ENCODE data around the gene TJP3. TPM values are rescaled to one million over a fixed set of nuclear protein-coding genes. Genes with fewer than 3 reads are reported as not detected.
A peak's percentile ranks its signal among the peaks of the same experiment; 100 is the strongest.

TJP3 gene
- total and polyA plus RNA-seq, 10 of the 15 experiments (the other 5 are each of a cell fraction or from before 2014, with no cell fraction given) = 0.04 to 1.2 (median 0.29) TPM; not detected in 6

DNA sequence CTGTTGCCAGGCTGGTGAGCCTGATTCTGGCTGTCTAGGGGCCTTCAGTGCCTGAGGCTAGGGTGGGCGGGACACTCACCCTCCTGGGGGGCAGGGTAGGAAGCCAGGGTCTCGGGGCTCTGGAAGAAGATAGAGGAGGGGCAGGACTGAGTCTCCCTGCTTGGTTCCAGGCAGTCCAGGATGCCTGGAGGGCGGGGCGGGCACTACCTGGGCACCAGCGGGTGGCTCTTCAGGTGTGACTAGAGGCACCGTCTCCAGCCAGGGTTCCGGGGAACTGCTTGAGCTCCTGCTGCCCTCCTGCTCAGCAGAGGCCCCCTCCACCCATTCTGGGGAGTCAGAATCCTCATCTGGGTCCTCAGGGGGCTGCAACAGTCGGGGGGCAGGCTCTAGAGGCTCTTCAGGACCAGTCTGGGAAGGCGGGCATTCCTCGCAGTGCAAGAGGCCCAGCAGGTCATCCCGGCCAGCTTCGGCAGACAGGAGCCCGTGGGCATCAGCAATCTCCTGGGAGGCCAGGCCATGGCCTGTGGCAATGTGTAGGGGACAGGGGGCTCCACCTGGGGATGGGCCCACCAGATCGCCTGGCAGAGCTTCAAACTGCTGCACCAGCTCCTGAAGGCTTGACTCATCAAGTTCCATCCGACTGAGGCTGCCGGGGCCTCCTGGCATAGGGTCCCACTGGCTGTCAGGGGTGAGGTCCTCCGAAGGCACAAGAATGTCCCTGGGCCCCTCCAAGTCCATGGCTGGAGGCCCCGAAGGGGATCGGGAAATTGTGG is 51.5 kb downstream of the TJP3 start:
- Histone ChIP-seq H3K79me2 (ENCODE audit: control insufficient read depth, insufficient read depth, low read length) (peaks cover 25% of the 10 kb centered on the region), H3K4me2 (ENCODE audit: control insufficient read depth, insufficient read depth) (peak overlapping the region; percentile 31), H3K27ac (ENCODE audit: control insufficient read depth, insufficient read depth) (no peak overlapping the region), H3K9me3 (replicated peaks; ENCODE audit: control insufficient read depth, insufficient read depth, low read length) (no peaks in the 10 kb centered on the region), H4K20me1 (ENCODE audit: control insufficient read depth, insufficient read depth) (no peaks in the 10 kb centered on the region), H3K36me3 (ENCODE audit: control insufficient read depth in 2 of 2, insufficient read depth in 2 of 2, low read length in 1 of 2) (no peaks in the 10 kb centered on the region; a peak in 3 of 4 replicates), H3K9ac (ENCODE audit: control insufficient read depth, insufficient read depth, low read length) (no peak overlapping the region), H2AFZ (ENCODE audit: control insufficient read depth, low read depth, low read length) (no peak overlapping the region), H3K4me1 (ENCODE audit: control insufficient read depth, insufficient read depth, low read length) (peaks cover 4% of the 10 kb centered on the region; the same call in 1 of the 2 replicates), H3K4me3 (no peak overlapping the region), H3K27me3 (replicated peaks in 1 of 2; ENCODE audit: control insufficient read depth in 2 of 2, insufficient read depth in 2 of 2, low read length in 1 of 2) (no peaks in the 10 kb centered on the region)
- CTCF ChIA-PET = no interaction called here
- TF ChIP-seq STAT3 (IDR thresholded peaks at IDR 0.05; ENCODE audit: low read depth, low read length) = no peak
- no peak for TF ChIP-seq RBBP5 (conservative IDR thresholded peaks at IDR 0.05)
- TF ChIP-seq, protein P1, sequence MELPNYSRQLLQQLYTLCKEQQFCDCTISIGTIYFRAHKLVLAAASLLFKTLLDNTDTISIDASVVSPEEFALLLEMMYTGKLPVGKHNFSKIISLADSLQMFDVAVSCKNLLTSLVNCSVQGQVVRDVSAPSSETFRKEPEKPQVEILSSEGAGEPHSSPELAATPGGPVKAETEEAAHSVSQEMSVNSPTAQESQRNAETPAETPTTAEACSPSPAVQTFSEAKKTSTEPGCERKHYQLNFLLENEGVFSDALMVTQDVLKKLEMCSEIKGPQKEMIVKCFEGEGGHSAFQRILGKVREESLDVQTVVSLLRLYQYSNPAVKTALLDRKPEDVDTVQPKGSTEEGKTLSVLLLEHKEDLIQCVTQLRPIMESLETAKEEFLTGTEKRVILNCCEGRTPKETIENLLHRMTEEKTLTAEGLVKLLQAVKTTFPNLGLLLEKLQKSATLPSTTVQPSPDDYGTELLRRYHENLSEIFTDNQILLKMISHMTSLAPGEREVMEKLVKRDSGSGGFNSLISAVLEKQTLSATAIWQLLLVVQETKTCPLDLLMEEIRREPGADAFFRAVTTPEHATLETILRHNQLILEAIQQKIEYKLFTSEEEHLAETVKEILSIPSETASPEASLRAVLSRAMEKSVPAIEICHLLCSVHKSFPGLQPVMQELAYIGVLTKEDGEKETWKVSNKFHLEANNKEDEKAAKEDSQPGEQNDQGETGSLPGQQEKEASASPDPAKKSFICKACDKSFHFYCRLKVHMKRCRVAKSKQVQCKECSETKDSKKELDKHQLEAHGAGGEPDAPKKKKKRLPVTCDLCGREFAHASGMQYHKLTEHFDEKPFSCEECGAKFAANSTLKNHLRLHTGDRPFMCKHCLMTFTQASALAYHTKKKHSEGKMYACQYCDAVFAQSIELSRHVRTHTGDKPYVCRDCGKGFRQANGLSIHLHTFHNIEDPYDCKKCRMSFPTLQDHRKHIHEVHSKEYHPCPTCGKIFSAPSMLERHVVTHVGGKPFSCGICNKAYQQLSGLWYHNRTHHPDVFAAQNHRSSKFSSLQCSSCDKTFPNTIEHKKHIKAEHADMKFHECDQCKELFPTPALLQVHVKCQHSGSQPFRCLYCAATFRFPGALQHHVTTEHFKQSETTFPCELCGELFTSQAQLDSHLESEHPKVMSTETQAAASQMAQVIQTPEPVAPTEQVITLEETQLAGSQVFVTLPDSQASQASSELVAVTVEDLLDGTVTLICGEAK (IDR thresholded peaks at IDR 0.05; ENCODE audit: borderline replicate concordance) = no peak
- TF ChIP-seq PML (IDR thresholded peaks at IDR 0.05; ENCODE audit: low read length) = no peak
- TF ChIP-seq, protein P2, sequence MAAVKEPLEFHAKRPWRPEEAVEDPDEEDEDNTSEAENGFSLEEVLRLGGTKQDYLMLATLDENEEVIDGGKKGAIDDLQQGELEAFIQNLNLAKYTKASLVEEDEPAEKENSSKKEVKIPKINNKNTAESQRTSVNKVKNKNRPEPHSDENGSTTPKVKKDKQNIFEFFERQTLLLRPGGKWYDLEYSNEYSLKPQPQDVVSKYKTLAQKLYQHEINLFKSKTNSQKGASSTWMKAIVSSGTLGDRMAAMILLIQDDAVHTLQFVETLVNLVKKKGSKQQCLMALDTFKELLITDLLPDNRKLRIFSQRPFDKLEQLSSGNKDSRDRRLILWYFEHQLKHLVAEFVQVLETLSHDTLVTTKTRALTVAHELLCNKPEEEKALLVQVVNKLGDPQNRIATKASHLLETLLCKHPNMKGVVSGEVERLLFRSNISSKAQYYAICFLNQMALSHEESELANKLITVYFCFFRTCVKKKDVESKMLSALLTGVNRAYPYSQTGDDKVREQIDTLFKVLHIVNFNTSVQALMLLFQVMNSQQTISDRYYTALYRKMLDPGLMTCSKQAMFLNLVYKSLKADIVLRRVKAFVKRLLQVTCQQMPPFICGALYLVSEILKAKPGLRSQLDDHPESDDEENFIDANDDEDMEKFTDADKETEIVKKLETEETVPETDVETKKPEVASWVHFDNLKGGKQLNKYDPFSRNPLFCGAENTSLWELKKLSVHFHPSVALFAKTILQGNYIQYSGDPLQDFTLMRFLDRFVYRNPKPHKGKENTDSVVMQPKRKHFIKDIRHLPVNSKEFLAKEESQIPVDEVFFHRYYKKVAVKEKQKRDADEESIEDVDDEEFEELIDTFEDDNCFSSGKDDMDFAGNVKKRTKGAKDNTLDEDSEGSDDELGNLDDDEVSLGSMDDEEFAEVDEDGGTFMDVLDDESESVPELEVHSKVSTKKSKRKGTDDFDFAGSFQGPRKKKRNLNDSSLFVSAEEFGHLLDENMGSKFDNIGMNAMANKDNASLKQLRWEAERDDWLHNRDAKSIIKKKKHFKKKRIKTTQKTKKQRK (IDR thresholded peaks at IDR 0.05; ENCODE audit: low read depth, low read length) = no peak
- TF ChIP-seq, protein P3, sequence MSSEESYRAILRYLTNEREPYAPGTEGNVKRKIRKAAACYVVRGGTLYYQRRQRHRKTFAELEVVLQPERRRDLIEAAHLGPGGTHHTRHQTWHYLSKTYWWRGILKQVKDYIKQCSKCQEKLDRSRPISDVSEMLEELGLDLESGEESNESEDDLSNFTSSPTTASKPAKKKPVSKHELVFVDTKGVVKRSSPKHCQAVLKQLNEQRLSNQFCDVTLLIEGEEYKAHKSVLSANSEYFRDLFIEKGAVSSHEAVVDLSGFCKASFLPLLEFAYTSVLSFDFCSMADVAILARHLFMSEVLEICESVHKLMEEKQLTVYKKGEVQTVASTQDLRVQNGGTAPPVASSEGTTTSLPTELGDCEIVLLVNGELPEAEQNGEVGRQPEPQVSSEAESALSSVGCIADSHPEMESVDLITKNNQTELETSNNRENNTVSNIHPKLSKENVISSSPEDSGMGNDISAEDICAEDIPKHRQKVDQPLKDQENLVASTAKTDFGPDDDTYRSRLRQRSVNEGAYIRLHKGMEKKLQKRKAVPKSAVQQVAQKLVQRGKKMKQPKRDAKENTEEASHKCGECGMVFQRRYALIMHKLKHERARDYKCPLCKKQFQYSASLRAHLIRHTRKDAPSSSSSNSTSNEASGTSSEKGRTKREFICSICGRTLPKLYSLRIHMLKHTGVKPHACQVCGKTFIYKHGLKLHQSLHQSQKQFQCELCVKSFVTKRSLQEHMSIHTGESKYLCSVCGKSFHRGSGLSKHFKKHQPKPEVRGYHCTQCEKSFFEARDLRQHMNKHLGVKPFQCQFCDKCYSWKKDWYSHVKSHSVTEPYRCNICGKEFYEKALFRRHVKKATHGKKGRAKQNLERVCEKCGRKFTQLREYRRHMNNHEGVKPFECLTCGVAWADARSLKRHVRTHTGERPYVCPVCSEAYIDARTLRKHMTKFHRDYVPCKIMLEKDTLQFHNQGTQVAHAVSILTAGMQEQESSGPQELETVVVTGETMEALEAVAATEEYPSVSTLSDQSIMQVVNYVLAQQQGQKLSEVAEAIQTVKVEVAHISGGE (CRISPR knock-in tag; IDR thresholded peaks at IDR 0.05) = no peak
- TF ChIP-seq EED (IDR thresholded peaks at IDR 0.05; ENCODE audit: low read depth) = no peak
- TF ChIP-seq WRNIP1 (IDR thresholded peaks at IDR 0.05; ENCODE audit: borderline replicate concordance, low read depth, low read length) = no peak
- TF ChIP-seq, protein P4, sequence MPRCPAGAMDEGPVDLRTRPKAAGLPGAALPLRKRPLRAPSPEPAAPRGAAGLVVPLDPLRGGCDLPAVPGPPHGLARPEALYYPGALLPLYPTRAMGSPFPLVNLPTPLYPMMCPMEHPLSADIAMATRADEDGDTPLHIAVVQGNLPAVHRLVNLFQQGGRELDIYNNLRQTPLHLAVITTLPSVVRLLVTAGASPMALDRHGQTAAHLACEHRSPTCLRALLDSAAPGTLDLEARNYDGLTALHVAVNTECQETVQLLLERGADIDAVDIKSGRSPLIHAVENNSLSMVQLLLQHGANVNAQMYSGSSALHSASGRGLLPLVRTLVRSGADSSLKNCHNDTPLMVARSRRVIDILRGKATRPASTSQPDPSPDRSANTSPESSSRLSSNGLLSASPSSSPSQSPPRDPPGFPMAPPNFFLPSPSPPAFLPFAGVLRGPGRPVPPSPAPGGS (IDR thresholded peaks at IDR 0.05; ENCODE audit: borderline replicate concordance, insufficient read depth, low read depth, low read length, poor library complexity, severe bottlenecking) = no peak
- no peak for TF ChIP-seq MYB (IDR thresholded peaks at IDR 0.05; ENCODE audit: borderline replicate concordance, low read depth, low read length)
- in situ Hi-C loops (cut with MboI) = no loop called here
- no TSS peak for BruUV-seq (replicated peaks)
- SMC1A ChIA-PET (ENCODE audit: uncharacterized antibody, unreplicated experiment) = no interaction called here
- no peak for ATAC-seq
- no peak for DNase-seq (ENCODE audit: low read depth, low spot score)
- no peak for FAIRE-seq
- POLR2A ChIA-PET = interaction anchor here (1.1 to 1.2 kb wide), 2 partner anchors 9 to 10 kb away, joined by 3 to 7 read pairs; no protein-coding TSS in a partner anchor
- RAD21 ChIA-PET (ENCODE audit: unreplicated experiment) = no interaction called here
- intact Hi-C loops (cut with micrococcal nuclease; ENCODE audit: unreplicated experiment) = no loop called here
- 94% methylated on average over 18 of the region's 19 CpGs for WGBS (ENCODE audit: insufficient coverage, insufficient replicate concordance, low lambda C conversion rate, missing lambda C conversion rate)

Measured in GM12878 (cell line).